ENCODE measurements around the gene CASP1.

The CASP1 gene

GRCh38 chr11:105034813-105035620, at the start of gene CASP1:
Gene CASP1 (minus strand): TSS chr11:105035144. CDS start chr11:105035113, 31 bp downstream.
- no peak for TF ChIP-seq EGR1 (IDR thresholded peaks at IDR 0.05)
- no peak for TF ChIP-seq MAX (IDR thresholded peaks at IDR 0.05)
- no peak for TF ChIP-seq ZBTB7A (IDR thresholded peaks at IDR 0.05; ENCODE audit: low read depth)
- no peak for TF ChIP-seq EP300 (IDR thresholded peaks at IDR 0.05; ENCODE audit: borderline replicate concordance)
- TF ChIP-seq TCF12 (IDR thresholded peaks at IDR 0.05; ENCODE audit: low read depth) = no peak
- TF ChIP-seq CEBPB (IDR thresholded peaks at IDR 0.05) = no peak
- no peak for TF ChIP-seq REST (IDR thresholded peaks at IDR 0.05; ENCODE audit: low read depth)
- TF ChIP-seq CREB1 (IDR thresholded peaks at IDR 0.05; ENCODE audit: low read depth) = no peak
- no peak for TF ChIP-seq NFIC (IDR thresholded peaks at IDR 0.05)
- no peak for TF ChIP-seq FOXM1 (IDR thresholded peaks at IDR 0.05; ENCODE audit: borderline replicate concordance, low read depth)
- no peak for TF ChIP-seq TAF1 (IDR thresholded peaks at IDR 0.05; ENCODE audit: low read depth)
- no peak for TF ChIP-seq TEAD4 (IDR thresholded peaks at IDR 0.05)

GRCh38 chr11:105081412-105082150, 46.6 kb upstream of the CASP1 start:
- no peak for TF ChIP-seq RAD21 (IDR thresholded peaks at IDR 0.05; ENCODE audit: low read depth)
- no peak for TF ChIP-seq CREB1 (IDR thresholded peaks at IDR 0.05; ENCODE audit: low read depth)
- TF ChIP-seq TEAD4 (IDR thresholded peaks at IDR 0.05) = no peak
- no peak for TF ChIP-seq CEBPB (IDR thresholded peaks at IDR 0.05)
- TF ChIP-seq TAF1 (IDR thresholded peaks at IDR 0.05; ENCODE audit: low read depth) = no peak

- TF ChIP-seq ZBTB7A (IDR thresholded peaks at IDR 0.05; ENCODE audit: low read depth) = no peak
- TF ChIP-seq YY1 (IDR thresholded peaks at IDR 0.05; ENCODE audit: low read depth) = no peak
- TF ChIP-seq FOXM1 (IDR thresholded peaks at IDR 0.05; ENCODE audit: borderline replicate concordance, low read depth) = no peak
Measured at GRCh38 chr11:105078283-105078682, 43.3 kb upstream of the CASP1 start.

- TF ChIP-seq FOXM1 (IDR thresholded peaks at IDR 0.05; ENCODE audit: borderline replicate concordance, low read depth) = no peak
- TF ChIP-seq EP300 (IDR thresholded peaks at IDR 0.05; ENCODE audit: borderline replicate concordance) = no peak
- TF ChIP-seq ZBTB7A (IDR thresholded peaks at IDR 0.05; ENCODE audit: low read depth) = no peak
- TF ChIP-seq MAX (IDR thresholded peaks at IDR 0.05) = no peak
- no peak for TF ChIP-seq YY1 (IDR thresholded peaks at IDR 0.05; ENCODE audit: low read depth)
- TF ChIP-seq USF1 (IDR thresholded peaks at IDR 0.05) = no peak
- no peak for TF ChIP-seq NFIC (IDR thresholded peaks at IDR 0.05)
Measured at GRCh38 chr11:105074166-105074530, 39.2 kb upstream of the CASP1 start.

- TF ChIP-seq EGR1 (IDR thresholded peaks at IDR 0.05) (no peak), TAF1 (IDR thresholded peaks at IDR 0.05; ENCODE audit: low read depth) (no peak), FOXM1 (IDR thresholded peaks at IDR 0.05; ENCODE audit: borderline replicate concordance, low read depth) (no peak), ZBTB7A (IDR thresholded peaks at IDR 0.05; ENCODE audit: low read depth) (no peak), RAD21 (IDR thresholded peaks at IDR 0.05; ENCODE audit: low read depth) (no peak), TEAD4 (IDR thresholded peaks at IDR 0.05) (no peak)
Measured at GRCh38 chr11:105073456-105074165, 38.7 kb upstream of the CASP1 start.

- no peak for TF ChIP-seq EP300 (IDR thresholded peaks at IDR 0.05; ENCODE audit: borderline replicate concordance)
- TF ChIP-seq ZBTB7A (IDR thresholded peaks at IDR 0.05; ENCODE audit: low read depth) = no peak
- no peak for TF ChIP-seq REST (IDR thresholded peaks at IDR 0.05; ENCODE audit: low read depth)
- TF ChIP-seq EGR1 (IDR thresholded peaks at IDR 0.05) = no peak
- no peak for TF ChIP-seq TCF12 (IDR thresholded peaks at IDR 0.05; ENCODE audit: low read depth)
- TF ChIP-seq USF1 (IDR thresholded peaks at IDR 0.05) = no peak
- TF ChIP-seq YY1 (IDR thresholded peaks at IDR 0.05; ENCODE audit: low read depth) = no peak
- TF ChIP-seq CREB1 (IDR thresholded peaks at IDR 0.05; ENCODE audit: low read depth) = no peak
- no peak for TF ChIP-seq RAD21 (IDR thresholded peaks at IDR 0.05; ENCODE audit: low read depth)
- no peak for TF ChIP-seq CEBPB (IDR thresholded peaks at IDR 0.05)
- TF ChIP-seq NFIC (IDR thresholded peaks at IDR 0.05) = no peak
- no peak for TF ChIP-seq MAX (IDR thresholded peaks at IDR 0.05)
- no peak for TF ChIP-seq TEAD4 (IDR thresholded peaks at IDR 0.05)
- no peak for TF ChIP-seq TAF1 (IDR thresholded peaks at IDR 0.05; ENCODE audit: low read depth)
- no peak for TF ChIP-seq FOXM1 (IDR thresholded peaks at IDR 0.05; ENCODE audit: borderline replicate concordance, low read depth)
Measured at GRCh38 chr11:105071089-105071732, 36.3 kb upstream of the CASP1 start.

All from Ishikawa (cell line).